Activated naive CD4-positive, alpha-beta T cell (primary cell): ENCODE results near the gene NFATC1.

ENCODE experiments used
- DNase-seq, 4 experiments: peaks; one replicate each; lab custom pipeline; 2025; lab: John Stamatoyannopoulos, UW

NFATC1 gene

GRCh38 chr18:79538635-79539034 is 142.9 kb downstream of the NFATC1 start:
- no peak for DNase-seq

GRCh38 chr18:79540161-79540903 is 144.6 kb downstream of the NFATC1 start:
- DNase-seq, result no peak

- no peak for DNase-seq
These were observed 145.2 kb downstream of the NFATC1 start for GRCh38 chr18:79540904-79541282.

- no peak for DNase-seq
These were observed 146.5 kb downstream of the NFATC1 start for GRCh38 chr18:79542213-79542612.

GRCh38 chr18:79542876-79543750 is 147.4 kb downstream of the NFATC1 start:
- DNase-seq, result no peak

- DNase-seq, result no peak
These were observed 148.2 kb downstream of the NFATC1 start for GRCh38 chr18:79543861-79544385.

GRCh38 chr18:79544386-79544963 is 148.7 kb downstream of the NFATC1 start:
- DNase-seq, result no peak

- DNase-seq, result no peak
These were observed 149.5 kb downstream of the NFATC1 start for GRCh38 chr18:79545255-79545654.

- DNase-seq, result no peak
These were observed 150.0 kb downstream of the NFATC1 start for GRCh38 chr18:79545736-79546171.

GRCh38 chr18:79546781-79547272 is 151.1 kb downstream of the NFATC1 start:
- no peak for DNase-seq

- DNase-seq, result no peak
These were observed 151.8 kb downstream of the NFATC1 start for GRCh38 chr18:79547413-79548076.

GRCh38 chr18:79548077-79548450 is 152.3 kb downstream of the NFATC1 start:
- DNase-seq, result no peak

- no peak for DNase-seq
These were observed 152.9 kb downstream of the NFATC1 start for GRCh38 chr18:79548621-79548985.

- no peak for DNase-seq
These were observed 153.4 kb downstream of the NFATC1 start for GRCh38 chr18:79548986-79549637.

GRCh38 chr18:79549638-79550000 is 153.9 kb downstream of the NFATC1 start:
- no peak for DNase-seq

GRCh38 chr18:79552140-79552631 is 156.5 kb downstream of the NFATC1 start:
- DNase-seq, result no peak

GRCh38 chr18:79552696-79553095 is 157.0 kb downstream of the NFATC1 start:
- no peak for DNase-seq

GRCh38 chr18:79553154-79553553 is 157.4 kb downstream of the NFATC1 start:
- DNase-seq, result no peak

- DNase-seq, result no peak
These were observed 158.0 kb downstream of the NFATC1 start for GRCh38 chr18:79553696-79554095.

- DNase-seq, result no peak
These were observed 158.6 kb downstream of the NFATC1 start for GRCh38 chr18:79554321-79554720.

GRCh38 chr18:79554945-79555645 is 159.4 kb downstream of the NFATC1 start:
- DNase-seq, result no peak
